ENCODE measurements around the gene ZNF197.
"Not testable (repeated sequence)": the region's sequence is repeated elsewhere in the genome, so short reads cannot be mapped to it uniquely, and the experiment has no call there.

Gene ZNF197

DNA sequence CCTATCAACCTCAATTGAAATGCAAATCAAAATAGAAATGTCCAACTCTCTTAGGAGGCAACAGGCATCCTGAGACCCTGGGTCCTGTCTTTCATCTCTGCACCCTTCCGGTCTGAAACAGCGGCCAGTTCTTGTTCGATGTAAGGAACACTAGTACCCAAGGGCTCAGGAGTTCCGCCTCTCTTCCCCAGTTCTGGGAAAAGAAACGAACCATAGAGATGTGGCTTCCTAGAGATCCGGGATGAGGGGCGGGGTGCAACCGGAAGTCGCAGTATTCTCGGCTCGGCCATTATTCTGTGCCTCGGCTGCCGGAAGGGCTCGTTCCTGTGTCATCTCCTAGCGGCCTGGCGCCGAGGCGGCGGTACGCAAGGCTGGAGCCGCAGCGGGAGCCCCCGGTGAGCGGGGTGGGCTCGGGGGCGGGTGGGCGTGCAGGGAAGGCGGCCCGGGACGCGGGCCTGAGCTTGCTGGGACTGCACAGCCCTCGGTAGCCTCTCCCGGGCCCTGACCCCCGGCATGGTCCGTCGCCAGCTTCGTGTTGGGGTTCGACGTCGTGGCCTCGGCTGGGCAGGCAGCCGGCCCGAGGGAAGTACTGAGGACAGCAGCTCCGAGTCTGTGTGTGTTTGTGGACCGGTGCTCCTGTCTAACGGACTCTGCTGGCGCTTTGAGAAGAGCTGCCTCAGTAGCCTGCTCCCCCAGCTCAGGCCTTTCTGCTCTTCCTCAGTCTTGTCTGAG lies at the start of gene ZNF197:
TSS of gene ZNF197 (plus strand) at position 288 of the 732 bp plus-strand sequence. CDS start 4,119 bp downstream, outside the sequence.
- FAIRE-seq (peak; percentile 95), DNase-seq (ENCODE audit: insufficient read length, low spot score) (peak; percentile 56)

DNA sequence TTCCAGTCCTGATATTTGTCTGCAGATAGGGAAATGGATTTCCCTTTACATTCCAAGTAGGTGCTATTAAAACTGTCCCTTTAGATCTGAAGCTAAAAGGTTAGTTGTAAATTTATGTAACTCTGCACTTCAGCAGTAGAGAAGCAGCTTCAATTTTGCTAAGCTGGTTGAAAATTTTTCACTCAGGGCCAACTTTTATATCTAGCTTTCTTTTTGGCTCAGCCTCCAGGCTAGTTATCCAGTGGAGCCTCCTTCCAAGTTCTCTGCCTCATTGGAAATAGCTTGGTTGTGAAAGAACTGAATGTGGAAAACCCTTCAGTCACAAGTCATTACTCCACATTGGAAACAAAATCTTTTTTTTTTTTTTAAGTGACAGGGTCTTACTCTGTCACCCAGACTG lies 48.2 kb upstream of the ZNF197 start:
- no peak for FAIRE-seq
- no peak for DNase-seq (ENCODE audit: insufficient read length, low spot score)

DNA sequence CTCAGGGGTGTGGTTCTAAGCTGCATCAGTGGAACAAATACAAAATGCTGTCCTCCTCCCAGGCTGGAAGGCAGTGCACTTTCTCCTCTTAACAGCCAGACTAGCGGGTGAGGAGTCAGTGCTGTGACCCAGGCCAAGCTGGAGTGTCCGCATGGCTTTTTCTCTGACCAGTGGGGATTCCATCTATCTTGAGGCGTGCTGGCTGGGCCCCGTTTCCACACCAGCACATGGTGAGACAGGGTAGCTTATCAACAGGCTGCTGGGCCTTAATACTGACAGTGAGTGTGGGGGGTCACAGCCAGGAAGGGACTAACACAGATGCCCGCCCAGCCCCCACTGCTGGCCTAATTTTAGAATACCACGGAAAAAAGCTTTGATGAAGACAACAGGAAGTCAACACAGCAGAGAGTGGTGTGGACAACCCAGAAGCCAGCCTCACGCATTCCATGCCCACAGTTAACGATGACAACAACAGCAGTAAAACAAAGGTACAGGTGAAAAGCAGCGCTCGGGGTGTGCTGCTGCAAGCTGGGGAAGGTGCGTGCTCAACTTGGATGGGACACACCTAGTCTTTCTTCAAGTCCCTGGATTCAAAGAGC lies 47.4 kb upstream of the ZNF197 start:
- FAIRE-seq, result not testable (repeated sequence)

DNA sequence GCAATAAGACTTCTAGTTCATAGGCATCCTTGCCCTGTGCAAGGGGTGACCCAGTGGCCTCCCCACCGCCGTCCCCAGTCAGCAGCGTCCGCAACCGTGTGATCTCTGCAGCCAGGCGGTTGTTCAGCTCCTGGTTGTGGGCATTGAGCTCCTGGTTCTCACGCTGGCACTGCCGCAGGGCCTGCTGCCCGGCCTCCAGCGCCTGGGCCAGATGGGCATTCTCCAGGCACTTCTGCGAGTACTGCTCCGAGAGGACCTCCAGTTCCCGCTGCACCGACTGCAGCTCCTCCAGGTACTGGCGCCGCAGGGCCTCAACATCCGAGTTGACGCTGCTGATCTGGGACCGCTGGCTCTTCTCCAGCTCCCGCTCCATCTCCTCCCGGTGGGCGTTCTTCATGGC lies 46.5 kb upstream of the ZNF197 start:
- DNase-seq (ENCODE audit: insufficient read length, low spot score); FAIRE-seq: not testable (repeated sequence)

More for the DNA sequence above, 47.4 kb upstream of the ZNF197 start:
- DNase-seq (ENCODE audit: insufficient read length, low spot score), result not testable (repeated sequence)

DNA sequence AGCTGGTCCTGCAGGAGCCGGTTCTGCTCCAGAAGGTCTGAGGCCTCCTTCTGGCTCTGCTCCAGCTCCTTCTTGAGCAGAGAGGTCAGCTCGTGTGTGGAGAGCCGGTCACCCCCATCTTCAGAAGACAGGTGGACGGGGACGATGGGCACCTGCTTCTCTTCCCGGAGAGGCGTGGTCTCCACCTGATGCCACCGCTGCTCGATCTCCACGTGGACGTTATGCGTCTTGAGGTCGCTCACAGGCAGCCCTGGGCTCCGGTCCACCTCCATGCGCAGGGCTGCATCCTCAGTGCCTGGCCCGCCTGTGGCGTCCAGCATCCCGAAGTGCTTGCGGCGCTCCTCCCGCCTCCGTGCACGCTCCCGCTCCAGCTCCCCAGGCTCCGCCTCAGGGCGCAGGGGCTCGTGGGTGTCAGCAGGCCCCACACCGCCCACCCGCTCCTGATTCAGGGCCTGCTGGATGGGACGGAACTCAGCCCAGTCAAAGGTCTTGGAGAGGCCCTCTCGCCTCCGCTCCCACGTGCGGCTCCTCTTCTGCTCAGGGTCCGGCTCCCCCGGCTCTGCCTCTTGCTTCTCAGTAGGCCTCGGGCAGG lies 45.8 kb upstream of the ZNF197 start:
- FAIRE-seq; DNase-seq (ENCODE audit: insufficient read length, low spot score): not testable (repeated sequence)

DNA sequence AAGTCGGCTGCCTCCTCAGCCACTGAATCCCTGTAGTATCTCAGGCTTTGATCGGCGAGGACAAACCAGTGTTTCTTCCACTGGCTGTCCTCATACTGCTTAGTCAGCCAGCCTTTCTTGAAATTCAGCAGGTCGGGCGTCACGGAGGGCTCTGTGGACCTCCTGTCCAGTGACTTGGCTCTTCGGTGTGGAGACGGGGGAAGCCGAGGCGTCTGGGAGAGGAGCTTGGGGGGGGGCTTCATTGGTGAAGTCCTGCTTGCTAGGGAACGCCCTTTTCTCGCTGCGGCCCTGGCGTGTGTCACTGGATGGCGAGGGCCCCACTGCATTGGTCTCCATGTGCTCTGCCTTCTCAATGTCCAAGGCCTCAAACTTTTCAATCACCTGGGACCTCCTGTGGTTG lies 45.1 kb upstream of the ZNF197 start:
- FAIRE-seq; DNase-seq (ENCODE audit: insufficient read length, low spot score): not testable (repeated sequence)

DNA sequence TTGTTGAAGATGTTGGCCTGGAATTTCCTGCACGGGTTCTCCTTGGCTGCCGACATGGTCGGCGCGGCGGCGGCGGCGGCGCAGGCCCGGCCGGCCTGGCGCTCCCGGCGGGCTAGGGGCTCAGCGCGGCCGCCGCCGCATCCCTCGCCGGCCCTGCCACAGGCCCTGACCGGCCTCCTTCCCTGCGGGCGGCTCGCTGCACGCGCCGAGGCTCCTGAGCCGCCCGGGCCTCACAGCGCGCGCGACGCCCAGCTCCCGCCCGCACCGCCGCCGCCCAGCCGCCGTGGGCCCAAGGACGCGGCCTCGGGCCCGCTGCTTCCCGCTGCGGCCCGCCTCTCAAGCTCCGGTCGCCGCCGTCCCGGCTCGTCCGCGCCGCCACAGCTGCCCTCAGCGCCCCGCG lies 43.9 kb upstream of the ZNF197 start:
- not testable (repeated sequence) for DNase-seq (ENCODE audit: insufficient read length, low spot score); FAIRE-seq

DNA sequence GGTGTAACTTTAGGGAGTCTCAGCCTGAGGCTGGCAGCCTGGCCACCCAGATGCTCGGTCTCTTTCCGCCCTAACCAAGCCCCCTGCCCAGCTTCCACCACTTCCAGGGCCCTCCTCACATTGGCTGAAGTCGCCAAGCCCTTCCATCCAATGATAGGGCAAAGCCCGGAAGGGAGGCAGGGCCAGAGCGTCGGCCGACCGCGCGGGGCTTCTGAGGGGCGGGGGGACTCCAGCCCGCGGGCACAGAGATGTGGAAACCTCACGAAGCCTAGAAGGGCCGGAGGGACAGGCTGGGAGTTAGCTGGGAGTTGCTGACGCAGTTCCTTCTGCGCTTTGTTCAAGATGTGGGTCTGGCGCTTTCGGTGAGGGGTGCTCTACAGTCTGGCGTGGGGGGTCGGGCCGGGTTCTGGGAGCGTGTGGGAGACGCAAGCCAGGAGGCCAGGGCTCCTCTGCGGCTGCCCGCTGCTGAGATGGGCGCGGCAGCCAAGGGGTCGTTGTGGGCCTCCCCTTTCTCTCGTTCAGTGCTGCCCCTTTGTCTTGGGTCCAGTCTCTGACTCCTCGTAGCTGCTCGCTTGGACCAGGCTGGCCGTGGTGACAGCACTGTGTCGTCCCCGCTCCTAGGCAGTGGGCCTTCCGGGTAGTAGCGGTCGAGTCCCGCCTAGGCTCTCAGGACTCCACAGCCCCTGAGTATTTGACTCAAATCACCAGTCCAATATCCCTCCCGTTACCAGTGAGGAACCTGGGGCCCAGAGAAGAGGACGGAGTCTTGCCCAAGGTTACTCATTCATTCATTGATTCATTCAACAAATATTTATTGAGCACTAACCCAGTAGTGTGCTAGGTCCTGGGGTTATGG lies 40.0 kb upstream of the ZNF197 start, which contains the start of gene ZNF660:
TSS of gene ZNF660 (plus strand) at position 319 of the 856 bp plus-strand sequence. CDS start 9,230 bp downstream, outside the sequence.
- peak; percentile 53 for DNase-seq (ENCODE audit: insufficient read length, low spot score)
- no peak for FAIRE-seq

DNA sequence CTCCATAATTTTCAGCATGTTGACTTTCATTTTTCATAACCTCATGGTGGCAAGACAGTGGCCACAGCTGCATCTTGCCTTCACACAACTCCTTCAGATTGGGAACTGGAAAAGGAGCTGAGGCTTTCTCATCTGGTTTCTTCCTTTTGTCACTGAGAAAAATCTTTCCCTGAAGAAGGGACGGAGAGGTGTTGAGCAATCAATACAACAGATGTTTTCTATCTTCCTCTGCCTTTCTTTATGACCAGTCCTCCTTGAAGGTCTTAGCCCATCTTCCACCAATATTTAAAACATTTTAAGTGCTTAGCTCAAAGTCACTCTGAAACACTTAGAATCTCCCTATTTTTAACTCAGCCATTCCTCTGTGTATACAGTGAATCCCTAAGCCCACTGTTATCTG lies 28.2 kb upstream of the ZNF197 start:
- no peak for FAIRE-seq
- DNase-seq (ENCODE audit: insufficient read length, low spot score), result no peak

DNA sequence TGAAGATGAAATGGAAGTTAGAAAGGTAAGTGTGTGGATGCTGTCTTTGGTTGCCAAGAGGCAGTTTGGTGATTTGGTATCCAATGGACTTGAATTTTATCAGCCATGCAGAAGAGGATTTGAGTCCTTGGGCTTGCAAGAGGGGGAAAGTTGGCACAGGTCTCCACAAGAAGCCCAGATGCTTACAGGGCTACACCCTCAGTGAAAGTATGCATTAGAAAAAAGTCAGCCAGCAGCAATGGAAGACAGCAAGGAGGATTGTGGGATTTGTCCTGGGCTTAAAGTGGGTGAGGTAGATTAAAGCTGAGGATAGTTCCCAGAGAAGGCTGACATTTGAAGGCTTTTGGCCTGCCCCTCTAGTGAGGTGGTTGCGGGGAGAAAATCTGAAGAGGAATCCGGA lies 23.1 kb upstream of the ZNF197 start:
- DNase-seq (ENCODE audit: insufficient read length, low spot score) (no peak), FAIRE-seq (no peak)

DNA sequence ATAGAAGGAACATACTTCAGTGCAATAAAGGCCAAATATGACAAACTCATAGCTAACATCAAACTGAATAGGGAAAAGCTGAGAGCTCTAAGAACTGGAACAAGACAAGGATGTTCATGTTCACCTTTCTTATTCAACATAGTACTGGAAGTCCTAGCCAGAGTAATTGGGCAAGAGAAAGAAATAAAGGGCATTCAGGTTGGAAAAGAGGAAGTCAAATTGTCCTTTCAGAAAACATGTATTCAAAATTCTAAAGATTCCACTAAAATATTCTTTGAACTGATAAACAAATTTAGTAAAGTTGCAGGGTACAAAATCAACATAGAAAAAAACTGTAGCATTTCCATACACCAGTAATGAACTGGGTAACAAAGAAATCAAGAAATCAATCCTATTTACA lies 12.2 kb upstream of the ZNF197 start:
- FAIRE-seq (no peak), DNase-seq (ENCODE audit: insufficient read length, low spot score) (no peak)

DNA sequence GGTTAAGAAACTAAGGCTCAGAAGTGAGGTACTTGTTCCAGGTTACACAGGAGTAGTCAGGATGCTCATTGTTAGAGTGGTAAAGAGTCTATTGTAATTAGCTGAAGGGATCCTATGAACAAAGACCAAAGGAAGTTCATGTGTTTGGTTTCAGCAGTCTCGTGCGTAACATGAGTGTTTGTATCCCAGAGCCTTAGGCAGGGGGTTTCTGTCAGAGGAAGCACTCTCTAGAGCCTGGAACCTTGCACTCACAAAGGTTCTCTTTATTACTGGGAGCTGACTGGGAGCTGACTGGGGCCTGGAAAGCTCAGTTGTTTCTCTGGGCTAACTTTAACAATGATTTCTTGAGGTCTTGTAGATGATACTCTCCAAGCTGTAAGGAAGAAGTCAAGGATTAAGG lies 3.9 kb downstream of the ZNF197 start:
- DNase-seq (ENCODE audit: insufficient read length, low spot score) (no peak), FAIRE-seq (no peak)

DNA sequence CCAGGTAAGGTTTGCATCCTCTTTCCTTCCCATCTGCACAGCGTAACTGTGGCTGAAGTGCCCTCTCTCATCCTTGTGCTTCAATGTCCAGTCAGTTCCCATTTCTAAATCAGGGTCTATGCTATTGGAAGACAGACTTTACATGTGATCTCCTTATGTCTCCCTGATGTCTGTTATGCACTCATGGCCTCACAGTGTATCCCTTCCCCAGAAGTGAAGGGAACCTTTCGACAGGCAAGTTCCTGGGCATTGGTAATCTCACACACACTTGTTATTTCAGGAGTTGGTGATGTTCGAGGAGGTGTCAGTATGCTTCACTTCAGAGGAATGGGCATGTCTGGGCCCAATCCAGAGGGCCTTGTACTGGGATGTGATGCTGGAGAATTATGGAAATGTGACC lies 7.4 kb downstream of the ZNF197 start:
- FAIRE-seq (no peak), DNase-seq (ENCODE audit: insufficient read length, low spot score) (no peak)

DNA sequence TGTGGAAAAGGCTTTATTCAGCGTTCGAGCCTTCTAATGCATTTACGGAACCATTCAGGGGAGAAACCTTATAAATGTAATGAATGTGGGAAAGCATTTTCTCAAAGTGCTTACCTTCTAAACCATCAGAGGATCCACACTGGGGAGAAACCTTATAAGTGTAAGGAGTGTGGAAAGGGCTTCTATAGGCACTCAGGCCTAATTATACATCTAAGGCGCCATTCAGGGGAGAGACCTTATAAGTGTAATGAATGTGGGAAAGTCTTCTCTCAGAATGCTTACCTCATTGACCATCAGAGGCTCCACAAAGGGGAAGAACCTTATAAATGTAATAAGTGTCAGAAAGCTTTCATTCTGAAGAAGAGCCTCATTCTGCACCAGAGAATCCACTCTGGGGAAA lies 17.5 kb downstream of the ZNF197 start:
- DNase-seq (ENCODE audit: insufficient read length, low spot score) (no peak), FAIRE-seq (no peak)

DNA sequence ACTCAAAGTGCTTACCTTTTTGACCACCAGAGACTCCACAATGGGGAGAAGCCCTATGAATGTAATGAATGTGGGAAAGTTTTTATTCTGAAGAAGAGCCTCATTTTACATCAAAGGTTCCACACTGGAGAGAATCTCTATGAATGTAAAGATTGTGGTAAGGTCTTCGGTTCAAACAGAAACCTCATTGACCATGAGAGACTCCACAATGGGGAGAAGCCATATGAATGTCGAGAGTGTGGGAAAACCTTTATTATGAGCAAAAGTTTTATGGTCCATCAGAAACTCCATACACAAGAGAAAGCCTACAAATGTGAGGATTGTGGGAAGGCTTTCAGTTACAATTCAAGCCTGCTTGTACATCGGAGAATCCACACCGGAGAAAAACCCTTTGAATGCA lies 18.2 kb downstream of the ZNF197 start:
- DNase-seq (ENCODE audit: insufficient read length, low spot score) (no peak), FAIRE-seq (no peak)

DNA sequence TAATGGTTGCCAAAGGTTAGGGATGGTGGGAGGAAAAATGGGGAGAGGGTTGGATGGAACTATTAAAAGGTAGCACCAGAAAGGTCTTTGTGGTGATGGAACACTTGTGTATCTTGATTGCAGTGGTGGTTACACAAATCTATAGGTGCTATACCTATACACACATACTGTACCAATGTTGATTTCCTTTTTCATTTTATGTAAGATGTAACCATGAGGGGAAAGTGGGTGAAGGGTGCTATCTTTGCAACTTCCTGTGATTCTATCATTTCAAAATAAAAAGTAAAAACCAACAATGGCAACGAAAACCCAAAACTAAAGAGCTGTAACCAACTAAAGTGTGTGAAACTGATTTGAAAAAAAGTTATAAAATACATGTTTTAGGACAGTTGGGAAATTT lies 22.9 kb downstream of the ZNF197 start:
- DNase-seq (ENCODE audit: insufficient read length, low spot score) (no peak), FAIRE-seq (no peak)

DNA sequence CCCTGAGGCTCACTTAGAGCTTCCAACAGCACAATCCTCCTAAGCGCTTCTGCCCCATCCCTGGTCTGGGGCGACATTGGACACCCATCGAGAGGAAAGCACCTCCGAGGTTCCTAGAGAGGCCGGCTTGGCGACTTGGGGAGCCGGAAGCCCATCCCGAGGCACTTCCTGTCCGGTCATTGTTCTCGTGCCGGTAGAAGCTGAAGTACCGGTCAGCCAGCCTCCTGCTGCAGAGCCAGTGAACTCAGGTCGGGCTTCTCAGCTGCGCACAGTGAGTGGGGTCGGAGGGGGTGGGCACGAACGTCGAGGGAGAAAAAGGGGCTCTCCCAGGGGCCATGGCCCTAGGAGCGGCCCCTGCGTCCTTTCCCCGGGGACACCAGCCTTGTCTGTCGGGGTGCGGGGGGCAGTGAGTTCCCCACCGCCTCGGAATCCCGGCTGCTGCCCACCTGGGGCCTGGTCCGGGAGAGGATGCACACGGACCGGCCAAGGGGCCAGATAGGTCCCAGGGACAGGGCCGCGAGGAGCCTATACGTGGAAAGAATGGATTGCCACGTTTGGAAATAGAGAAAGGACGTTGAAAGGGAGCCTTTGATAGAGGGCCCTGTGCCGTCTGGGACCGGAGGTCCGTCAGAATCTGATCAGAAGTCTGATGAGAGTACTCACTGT lies 23.9 kb downstream of the ZNF197 start, which contains the start of gene ZNF35:
TSS of gene ZNF35 (plus strand) at position 169 of the 666 bp plus-strand sequence. CDS start 2,336 bp downstream, outside the sequence.
- FAIRE-seq (peak; percentile 97), DNase-seq (ENCODE audit: insufficient read length, low spot score) (peak; percentile 76)

DNA sequence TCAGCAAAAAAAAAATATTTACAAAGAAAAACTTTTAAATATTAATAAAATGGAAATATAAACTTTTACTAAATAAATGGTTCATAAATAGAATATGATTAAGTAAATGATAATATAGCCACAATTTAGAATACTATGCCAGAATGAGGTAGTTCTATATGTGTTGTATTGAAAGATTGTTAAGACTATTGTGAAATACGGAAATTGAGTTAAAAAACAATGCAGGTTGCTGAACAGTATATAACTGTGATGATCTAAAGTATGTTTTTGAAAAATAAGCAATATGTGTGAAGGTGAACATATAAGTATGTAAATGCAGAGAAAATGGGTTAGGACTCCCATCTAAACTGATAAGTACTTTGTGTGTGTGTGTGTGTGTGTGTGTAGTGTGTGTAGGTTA lies 24.9 kb downstream of the ZNF197 start:
- no peak for DNase-seq (ENCODE audit: insufficient read length, low spot score)
- no peak for FAIRE-seq

DNA sequence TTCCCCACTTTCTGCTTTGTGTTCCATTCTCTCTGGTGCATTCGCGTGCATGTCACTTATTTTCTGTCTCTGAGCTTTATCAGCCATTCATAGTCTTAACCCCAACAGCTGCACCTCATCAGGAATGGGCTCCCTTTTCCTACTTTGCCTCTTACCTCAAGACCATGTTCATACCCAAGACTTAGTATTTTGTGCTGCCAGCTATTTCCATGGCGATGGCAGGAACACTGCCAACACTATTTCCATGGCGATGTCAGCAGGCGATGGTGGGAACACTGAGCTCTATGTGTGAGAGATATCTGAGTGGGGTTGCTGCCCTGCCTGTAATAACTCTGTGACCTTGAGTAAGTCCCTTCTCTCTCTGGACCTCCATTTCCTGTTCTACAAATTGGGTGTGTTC lies 29.2 kb downstream of the ZNF197 start:
- FAIRE-seq (no peak), DNase-seq (ENCODE audit: insufficient read length, low spot score) (no peak)

DNA sequence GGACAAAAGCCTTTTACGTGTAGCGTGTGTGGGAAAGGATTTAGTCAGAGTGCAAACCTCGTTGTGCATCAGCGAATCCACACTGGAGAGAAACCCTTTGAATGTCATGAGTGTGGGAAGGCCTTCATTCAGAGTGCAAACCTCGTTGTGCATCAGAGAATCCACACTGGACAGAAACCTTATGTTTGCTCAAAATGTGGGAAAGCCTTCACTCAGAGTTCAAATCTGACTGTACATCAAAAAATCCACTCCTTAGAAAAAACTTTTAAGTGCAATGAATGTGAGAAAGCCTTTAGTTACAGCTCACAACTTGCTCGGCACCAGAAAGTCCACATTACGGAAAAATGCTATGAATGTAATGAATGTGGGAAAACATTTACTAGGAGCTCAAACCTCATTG lies 34.2 kb downstream of the ZNF197 start:
- FAIRE-seq, result no peak
- no peak for DNase-seq (ENCODE audit: insufficient read length, low spot score)

Measured in GM19239 (cell line).